NCI-H526 treated with DMSO at 0.1 percent for 48 hours (cell line): ENCODE results near the gene APCDD1L.

Source experiments
- DNase-seq: peaks from one replicate; lab custom pipeline; 2025; lab: John Stamatoyannopoulos, UW

Gene APCDD1L

DNA sequence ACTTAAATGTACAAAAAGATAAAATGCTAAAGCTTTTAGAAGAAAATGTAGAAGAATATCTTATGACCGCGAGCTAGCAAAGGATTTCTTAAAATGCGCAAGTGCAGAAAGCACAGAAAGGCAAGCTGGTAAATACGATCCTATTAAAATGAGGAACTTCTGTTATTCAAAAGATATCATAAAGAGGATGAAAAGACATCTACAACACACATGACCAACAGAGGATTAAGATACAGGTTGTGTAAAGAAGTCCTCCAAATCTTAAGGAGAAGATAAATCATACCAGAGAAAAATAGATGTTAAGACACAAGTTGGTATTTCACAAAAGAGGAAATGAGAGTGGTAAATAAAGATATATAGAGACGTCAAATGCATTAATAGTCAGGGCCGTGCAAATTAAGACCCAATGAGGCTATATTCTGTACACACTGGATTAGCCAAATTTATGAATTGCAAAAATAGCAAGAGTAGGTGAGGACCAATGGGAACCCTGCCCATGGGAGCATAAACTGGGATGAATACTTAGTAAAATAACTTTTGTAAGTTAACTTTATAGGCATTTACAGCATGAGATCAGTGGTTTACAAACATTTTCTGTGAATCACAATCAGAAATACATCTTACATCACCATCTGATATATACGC, 23.0 kb downstream of the APCDD1L start:
- DNase-seq: no peak

DNA sequence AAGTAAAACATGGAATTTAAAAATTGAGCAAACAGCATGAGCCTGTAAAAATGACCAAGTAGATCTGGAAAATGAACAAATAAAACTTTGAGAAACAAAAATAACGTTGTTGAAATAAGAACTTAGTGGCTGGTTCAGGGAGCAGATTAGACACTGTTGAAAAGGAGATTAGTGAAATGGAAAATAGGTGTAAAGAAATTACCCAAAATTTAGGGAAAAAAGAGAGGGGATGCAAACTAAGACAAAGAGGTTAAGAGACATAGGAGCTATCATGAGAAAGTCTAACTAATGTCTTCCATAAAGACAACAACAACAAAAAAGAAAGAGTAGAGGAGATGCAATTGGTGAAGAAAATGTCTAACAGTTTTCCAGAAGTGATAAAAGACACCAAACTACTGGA, 29.0 kb downstream of the APCDD1L start:
- DNase-seq: no peak

DNA sequence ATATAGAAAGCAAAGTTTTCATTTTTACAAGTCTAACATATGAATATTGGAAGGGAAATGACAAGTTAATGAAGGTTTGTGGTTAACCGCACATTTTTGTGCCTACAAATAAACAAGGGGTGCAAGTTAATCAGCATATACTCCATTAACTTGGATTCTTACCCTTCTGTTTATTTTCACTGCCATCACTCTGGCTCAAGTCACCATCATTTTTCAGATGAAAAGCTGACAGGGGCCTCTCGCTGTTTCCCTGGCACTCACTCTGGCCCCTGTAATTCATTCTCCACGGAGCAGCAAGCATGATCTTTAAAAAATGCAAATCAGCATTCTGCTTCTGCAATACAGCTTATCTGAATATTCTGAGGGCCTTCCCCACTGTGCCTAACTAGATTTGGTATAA, 29.8 kb downstream of the APCDD1L start:
- peak; percentile 67 for DNase-seq

DNA sequence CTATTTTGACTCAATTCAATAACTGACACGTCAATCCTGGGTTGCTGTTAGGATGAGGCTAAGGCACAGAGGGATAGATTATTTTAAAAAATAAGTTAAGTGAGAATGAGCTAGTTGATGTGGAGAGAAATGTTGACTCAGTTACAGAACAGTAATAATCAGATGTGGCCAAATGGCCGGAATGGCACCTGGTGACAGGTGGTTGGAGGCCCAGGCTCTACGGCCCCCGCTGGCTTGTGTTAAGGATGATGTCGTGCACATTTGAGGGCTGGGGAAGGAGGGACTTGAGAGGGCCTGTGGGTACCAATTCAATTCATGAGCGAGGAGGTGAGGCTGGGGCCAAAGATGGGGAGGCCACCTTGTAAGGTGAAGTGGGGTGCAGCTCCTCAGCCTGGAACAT, 31.7 kb downstream of the APCDD1L start:
- no peak for DNase-seq

DNA sequence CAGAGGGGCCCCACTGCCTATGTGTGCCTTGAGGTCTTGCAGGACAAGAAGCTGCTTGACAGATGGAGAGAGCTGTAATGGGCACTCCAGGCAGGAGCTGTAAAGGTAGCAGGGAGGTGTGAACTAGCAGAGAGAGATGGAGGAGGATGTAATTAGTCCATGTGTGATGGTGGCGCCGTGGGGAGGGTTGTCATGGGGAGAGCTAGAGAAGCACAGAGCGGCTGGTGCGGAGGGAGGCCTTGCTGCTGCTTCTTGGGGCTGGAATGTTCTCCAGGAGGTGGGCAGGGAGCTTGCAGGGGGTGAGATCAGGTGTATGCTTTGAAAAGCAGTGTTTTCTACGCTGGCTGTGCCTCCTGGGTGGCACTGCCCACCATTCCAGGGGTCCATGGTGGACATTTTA, 32.1 kb downstream of the APCDD1L start:
- DNase-seq: no peak

DNA sequence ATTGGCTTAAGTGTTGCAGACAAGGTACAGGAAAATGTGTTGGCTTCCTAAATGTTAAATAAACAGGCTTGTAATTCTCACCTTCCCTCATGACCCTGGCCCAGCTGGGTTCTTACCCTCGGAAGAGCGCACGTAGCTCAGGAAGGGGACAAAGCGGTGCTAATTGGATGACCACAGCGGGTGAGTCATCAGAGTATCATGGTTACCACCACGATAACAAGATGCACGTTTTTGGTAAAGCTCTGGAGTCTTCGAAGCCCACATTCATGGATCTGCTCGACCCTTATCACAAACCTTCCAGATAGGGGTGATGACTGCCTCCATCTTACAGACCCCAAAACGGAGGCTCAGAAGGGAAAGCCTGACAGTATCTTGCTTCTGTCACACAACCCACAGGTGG, 32.8 kb downstream of the APCDD1L start:
- DNase-seq: no peak

DNA sequence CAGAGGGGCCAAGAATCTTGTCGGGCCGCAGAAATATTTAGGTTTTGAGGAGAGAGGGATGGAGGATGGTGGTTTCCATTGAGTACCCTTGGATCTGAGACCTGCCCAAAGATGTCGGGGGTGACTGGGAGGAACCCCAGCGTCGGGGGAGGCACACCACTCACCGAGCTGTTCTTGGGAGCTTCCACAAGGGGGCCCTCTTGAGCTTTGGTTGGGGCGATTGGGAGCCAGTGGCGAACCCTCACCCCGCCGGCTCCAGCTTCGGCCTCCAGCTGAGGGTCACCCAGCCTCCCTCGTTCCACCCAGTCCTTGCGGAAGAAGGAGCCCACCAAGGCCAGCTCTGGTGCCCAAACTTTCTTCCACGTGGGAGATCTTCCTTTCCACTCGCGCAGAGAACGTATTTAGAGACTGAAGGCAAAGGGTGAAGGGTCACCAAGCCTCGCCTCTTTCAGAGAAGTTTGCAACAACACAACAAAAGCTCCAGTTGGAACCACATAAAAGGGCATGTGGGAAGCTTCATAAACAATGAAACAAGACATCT, 33.6 kb downstream of the APCDD1L start:
- no peak for DNase-seq

DNA sequence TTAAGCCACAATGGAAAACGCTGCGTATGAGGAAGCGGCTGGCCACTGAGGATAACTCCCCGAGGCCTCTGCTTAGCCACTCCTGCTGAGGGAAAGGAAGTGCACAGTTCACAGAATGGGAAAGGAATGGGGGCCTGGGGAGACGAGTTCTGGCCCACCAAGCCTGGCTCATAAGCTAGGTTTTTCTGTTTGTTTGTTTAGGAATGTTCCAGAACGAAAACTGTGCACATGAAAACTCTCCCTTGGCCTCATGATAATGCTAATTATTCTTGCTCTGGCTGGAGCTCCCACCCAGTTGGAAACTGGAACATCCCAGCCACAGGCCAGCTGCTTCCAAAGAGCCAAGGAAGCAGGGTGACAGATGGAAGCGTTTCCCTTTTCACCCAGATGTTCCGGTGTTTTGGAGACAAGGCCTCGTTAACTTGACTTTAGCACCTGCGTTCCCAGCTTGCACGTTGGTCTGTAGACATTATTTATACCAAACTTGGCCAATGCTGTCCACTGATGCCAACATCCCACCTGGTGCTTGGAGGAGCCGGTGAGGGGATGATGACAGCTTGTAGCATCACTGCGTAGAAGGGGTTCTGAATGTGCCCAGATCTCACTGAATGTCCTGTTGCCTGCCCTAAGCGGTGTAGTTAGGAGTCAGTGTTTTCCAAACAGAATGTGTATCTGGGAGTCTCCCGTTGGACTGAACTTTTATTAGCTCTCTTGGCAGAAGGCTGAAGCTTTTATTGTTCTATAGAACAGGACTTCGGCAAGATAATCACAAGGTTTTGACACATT, 34.5 kb downstream of the APCDD1L start:
- no peak for DNase-seq

DNA sequence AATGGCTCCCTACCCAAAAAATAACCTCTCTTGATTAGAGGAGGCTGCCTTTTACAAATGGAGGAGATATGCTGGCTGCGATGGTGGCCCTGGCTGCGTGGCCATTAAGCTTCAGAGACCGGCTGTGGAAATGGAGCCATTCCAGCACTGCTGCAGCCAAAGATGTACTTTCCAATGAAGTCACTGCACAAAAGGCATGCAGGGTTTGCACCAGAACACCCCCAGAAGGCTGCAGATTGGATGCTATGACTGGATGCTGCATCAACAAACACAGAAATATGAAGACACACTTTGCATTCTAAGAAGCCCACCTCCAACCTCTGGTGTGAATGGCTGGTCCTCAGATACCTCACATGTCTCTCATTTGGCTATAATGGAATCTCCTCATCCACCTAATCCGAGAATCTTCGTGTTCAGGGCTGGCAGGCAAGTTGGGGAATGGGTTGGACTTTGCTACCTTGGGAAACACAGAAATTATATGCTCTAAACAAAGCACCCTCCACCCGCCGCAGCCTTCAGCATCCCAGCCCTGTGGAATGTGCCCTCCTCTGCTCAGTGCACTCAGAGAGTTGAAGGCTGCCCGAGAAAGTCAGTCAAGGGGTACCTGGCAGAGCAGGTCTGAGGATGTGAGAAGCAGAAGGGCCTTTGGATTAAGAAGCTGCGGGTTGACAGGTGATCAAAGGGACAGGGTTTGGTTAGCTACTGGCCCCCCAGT, 35.3 kb downstream of the APCDD1L start:
- no peak for DNase-seq

DNA sequence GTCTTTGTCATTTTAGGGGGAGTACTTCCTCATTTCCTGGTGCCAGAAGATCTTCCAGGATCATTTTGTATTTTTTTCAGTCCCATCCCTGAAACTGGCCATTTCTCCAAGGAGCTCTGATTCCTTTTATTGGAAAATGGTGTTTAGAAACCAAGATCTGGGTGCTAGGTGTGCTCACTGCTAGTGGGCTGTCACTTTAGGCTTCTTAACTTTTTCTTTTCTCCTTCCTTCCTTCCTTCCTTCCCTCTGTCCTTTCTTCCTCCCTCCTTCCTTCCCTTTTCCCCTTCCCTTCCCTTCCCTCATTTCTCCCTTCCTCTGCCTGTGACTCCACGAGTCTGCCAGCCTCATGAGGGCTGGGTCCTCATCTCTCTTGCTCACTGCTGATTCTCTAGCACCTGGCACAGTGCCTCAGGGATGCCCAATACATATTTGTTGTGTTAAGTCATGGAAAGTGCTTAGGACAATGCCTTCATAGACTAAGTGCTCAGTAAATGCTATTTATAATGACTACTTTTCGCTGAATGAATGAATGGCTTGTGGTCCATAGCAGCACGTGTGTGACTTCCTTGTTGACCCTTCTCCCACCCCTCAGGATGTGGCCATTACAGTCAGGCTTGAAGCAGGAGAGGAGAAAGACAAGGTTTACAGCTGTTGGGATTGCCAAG, 36.9 kb downstream of the APCDD1L start:
- no peak for DNase-seq

DNA sequence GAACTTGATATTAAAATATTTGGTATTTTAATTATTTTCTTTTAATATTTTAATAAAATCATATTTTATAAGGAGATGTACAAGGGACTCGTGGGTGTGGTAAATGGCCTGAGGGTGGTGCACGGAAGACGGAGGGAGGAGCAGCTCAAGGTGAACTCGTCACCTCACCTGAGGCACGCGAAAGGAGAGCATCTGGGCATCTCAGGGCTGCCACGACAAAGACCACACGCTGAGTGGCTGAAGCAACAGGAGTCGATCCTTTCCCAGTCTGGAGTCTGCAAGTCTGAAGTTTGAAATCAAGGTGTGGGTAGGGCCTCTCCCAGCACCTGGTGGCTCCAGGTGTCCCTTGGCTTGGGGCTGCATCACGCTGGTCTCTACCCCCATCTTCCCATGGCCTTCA, 39.7 kb downstream of the APCDD1L start:
- DNase-seq: no peak

DNA sequence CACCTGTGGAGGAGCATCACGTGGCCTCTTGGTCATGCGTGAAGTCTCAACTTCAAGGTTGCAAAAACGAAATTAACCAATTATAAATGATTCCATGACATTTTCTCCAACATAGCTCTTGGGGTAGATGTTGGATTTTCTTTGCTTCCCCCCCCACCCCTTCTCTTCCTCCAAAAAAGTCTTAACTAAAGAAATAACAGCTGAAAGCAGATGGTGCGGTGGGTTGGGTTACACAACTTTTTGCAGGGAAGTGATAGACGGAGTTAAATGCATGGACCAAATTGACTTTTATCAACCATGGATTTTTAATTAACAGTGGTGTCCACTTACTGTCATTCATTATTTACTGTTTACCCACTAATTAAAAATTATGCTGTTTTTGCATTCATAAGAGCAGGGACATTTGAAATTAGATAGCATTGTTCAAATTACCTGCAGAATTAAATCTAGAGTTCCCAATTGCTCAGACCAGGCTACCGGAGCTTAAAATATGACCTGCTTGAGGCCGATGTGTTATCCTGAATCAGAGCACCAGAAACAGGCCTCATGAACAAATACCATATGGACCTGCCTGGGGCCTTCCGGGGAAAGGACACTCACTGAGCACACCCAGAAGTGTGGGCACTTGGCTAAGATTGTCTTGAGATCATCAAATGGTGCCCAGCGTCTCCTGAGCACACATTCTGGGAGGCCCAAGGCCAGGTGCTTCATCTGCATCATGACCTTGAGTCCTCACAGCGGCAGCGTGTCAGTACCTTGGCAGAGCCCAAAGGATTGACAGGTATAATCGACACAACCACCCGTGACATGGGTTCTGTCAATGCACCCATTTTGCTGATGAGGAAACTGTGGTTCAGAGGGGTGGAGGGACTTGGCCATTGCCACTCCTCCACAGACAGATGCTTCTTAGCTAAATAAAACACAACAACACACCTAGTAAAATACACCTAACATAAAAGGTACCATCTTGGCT, 41.5 kb downstream of the APCDD1L start:
- no peak for DNase-seq

DNA sequence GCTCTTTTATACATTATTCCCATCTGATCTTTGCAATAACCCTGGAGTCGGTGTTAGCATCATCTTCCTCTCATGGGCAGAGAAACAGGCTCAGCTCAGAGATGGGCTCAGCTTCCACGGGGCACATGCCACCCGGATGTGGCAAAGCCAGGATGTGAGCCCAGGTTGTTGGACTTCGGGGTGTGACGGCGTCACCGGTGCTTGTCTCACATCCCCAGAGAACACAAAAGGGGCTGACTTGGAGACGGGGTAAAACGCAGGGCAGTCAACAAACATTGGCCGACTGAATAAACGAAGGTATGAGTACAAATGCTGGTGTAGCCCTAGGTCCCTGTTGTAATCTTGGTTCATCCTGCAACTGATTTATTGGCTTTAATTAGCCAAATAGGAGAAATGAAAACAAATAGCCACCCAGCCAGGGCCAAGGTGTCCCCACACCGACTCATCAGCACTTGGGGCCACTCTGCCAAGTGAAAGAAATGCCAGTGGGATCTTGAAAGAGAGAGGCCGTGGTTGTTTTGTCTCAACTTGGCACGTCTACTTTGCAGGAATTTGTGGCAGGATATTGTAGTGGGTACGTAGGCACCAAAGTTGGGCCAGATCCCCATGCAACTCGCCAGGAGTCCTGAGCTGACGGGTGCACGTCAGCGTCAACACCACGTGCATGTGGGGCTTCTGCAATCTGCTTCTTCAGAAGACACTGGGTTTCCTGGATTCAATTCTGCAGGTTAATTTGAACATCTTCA, 42.8 kb downstream of the APCDD1L start:
- no peak for DNase-seq

DNA sequence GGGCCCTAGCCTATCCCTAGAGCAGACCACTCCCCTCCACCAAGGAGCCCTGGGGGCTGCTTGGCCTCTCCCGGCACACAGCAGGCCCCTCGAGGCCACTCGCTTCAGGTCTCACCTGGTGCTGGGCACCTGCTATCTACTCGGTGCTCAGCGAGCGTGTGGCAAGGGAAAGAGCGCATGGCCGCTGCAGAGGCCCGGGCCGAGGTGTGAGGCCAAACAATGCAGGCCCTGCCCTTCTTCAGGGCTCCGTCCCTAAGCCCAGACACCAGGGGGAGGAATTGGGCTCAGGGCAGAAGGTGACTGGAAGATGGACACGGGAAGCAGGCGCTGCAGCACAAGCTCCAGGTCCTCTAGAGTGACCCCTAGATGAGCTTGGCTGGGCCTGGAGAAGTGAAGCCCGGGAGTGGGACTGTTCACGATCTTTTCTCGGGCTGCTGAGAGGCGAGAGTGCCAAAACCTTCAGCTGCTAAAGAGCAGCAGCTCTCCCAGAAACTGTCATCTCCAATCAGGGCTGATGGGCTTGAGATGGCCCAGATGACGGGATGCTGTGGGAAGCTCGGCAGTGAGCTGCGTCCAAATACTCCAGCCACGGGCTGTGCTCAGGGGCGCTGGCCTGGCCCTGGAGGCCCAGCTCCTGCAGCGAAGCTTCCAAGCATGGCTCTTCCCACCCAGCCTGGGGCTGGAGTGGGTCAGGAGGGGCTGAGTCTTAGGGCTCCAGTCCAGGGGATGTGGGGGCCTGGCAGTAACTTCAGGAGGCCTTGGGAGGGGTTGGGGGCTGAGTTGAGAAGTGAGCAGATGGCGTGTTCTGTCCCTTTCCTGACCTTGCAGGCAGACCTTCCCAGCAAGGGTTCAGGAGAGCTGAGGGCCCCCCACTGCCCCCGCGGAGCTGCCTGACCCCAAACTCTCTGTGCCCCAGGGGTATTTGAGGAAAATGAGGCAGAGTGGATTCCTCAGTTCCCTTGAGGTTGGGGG, 43.7 kb downstream of the APCDD1L start:
- no peak for DNase-seq

DNA sequence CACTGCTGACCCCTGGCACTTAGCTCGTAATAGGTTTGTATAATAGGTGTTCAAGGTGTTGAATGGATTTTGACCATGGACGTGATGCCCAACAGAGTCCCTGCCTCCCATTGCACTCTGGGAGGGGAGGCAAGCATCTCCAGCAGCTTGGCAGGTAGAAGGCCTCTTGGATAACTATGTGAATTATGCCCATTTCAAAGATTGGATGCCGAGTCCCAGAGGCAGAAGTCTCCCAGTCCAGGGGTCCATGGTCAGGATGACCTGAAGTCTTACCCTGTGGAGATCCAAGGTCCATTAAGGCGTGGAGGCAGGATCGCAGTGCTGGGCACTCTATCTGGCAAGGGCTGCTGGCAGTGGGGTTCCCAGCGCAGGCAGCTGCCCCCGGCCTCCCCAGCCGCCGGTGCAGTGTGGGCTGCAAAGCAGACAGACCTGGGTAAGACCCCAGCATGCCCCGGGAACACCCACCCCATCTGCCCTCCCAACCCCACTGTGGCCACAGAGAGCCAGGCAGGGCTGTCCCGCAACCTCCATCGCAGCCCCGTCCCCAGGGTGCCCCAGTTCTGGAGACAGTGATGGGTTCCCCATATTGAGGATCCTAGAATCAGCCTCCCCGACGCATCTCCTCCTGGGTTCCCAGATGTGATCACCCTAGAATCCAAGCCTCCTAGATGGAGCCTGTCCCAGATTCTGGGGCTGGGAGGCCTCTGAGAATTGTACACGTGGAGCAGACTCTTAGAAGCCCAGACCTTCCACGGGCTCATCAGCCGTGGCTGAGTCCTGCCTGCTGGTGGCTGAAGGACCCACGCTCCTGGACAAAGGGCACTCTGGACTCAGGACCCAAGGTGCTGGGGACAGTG, 44.6 kb downstream of the APCDD1L start:
- DNase-seq: no peak

DNA sequence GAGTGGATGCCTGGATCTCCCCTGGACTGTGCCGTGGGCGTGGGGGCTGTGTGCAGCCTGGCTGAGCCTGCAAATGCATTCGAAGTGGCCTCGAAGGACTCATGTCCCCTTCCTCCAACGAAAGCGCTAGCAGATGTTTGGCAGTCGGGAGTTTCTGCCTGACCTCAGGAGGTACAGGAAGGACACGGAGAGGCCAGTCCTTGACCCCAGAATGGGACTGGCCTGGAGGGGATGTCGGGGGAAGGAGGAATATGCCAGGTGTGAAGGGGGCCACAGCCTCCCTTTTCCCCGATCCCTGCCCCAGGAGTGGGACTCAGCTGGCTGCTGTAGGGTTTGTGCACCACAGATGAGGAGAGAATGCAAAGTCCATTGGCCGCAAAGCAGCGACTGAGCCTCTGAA, 45.6 kb downstream of the APCDD1L start:
- DNase-seq: no peak

DNA sequence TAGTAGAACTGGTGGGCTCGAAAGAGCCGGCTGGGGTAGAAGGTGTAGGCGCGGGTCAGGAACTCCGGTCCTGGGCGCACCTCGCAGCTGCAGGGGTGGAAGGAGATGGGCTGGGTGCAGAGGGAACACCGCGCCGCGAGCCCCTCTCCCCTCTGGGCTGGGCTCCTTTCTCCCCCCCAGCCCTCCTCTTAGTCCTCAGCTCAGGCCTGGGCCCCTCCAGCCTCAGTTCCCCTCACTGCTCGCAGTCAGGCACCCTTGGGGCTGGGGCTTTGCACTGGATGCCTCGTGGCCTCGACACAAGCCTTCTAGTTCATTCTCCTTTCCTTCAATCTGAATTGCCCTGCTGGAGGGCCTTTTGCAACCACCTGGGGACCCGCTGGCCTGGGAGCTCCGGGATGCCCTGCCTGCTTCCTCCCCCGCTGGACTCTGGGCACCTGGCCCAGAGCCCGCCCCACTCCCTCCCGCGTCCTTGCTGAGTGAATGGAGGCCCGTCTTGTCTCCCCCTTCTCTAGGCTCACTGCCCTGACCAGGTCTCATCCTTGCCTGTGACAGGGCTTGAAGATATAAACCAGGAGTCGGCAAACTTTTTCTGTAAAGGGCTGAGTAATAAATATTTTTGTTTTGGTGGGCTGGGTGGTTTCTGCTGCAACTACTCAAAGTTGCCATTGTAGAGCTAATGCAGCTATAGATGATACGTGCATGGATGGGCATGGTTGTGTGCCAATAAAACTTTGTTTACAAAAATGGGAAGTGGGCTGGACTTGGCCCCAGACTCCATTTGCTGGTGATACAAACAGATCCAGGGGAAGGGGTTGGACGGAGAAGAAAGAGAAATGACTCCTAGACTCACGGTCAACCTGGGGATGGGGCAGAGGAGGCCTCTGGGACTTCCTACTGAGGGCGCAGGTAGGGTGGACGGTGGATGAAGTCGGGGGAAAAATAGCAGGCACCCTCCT, 47.3 kb downstream of the APCDD1L start:
- DNase-seq: no peak
